HEK293 (cell line): ENCODE results near the gene PSMC3.
A peak's percentile ranks its signal among the peaks of the same experiment; 100 is the strongest.

ENCODE experiments used
- HOXC10 ChIP-seq: sonication (generic); formaldehyde crosslinking; IDR thresholded peaks from 2 replicates; pipeline ENCODE4 v1.8.1; 2023; ENCODE audit warnings: mild to moderate bottlenecking, missing genetic modification reagents
- HOXD13 ChIP-seq: sonication (generic); formaldehyde crosslinking; IDR thresholded peaks from 2 replicates; pipeline ENCODE4 v1.8.0; 2022; ENCODE audit warnings: missing genetic modification reagents, borderline replicate concordance
- IKZF3 ChIP-seq: fragments of 450-650 bp; IDR thresholded peaks from 2 replicates; pipeline ENCODE4 v1.5.0; 2018; ENCODE audit warnings: missing biosample characterization, mild to moderate bottlenecking, missing genetic modification characterization, moderate library complexity
- INSM2 ChIP-seq: fragments of 450-650 bp; formaldehyde crosslinking; IDR thresholded peaks from 2 replicates; pipeline ENCODE4 v1.5.1; 2016; ENCODE audit warnings: missing biosample characterization, missing genetic modification characterization
- KLF16 ChIP-seq: fragments of 450-650 bp; formaldehyde crosslinking; IDR thresholded peaks from 2 replicates; pipeline ENCODE4 v1.5.1; 2017; ENCODE audit warnings: missing biosample characterization, missing genetic modification characterization
- SCRT1 ChIP-seq: fragments of 450-650 bp; formaldehyde crosslinking; IDR thresholded peaks from 2 replicates; pipeline ENCODE4 v1.5.1; 2016; ENCODE audit warnings: missing biosample characterization, missing genetic modification characterization, borderline replicate concordance
- SP2 ChIP-seq: fragments of 450-650 bp; formaldehyde crosslinking; IDR thresholded peaks from 2 replicates; pipeline ENCODE4 v1.5.1; 2016; ENCODE audit warnings: missing biosample characterization, missing genetic modification characterization
- ZBTB1 ChIP-seq: fragments of 450-650 bp; formaldehyde crosslinking; IDR thresholded peaks from 2 replicates; pipeline ENCODE4 v1.5.1; 2016; ENCODE audit warnings: missing biosample characterization, missing genetic modification characterization
- ZBTB49 ChIP-seq: fragments of 450-650 bp; formaldehyde crosslinking; IDR thresholded peaks from 2 replicates; pipeline ENCODE4 v1.5.1; 2016; ENCODE audit warnings: missing biosample characterization, missing genetic modification characterization, low read depth
- ZBTB6 ChIP-seq: fragments of 450-650 bp; formaldehyde crosslinking; IDR thresholded peaks from 2 replicates; pipeline ENCODE4 v1.5.1; 2017; ENCODE audit warnings: missing biosample characterization, missing genetic modification characterization
- ZNF112 ChIP-seq: fragments of 450-650 bp; formaldehyde crosslinking; IDR thresholded peaks from 2 replicates; pipeline ENCODE4 v1.5.0; 2017; ENCODE audit warnings: missing biosample characterization, missing genetic modification characterization
- ZNF2 ChIP-seq: fragments of 450-650 bp; formaldehyde crosslinking; IDR thresholded peaks from 2 replicates; pipeline ENCODE4 v1.5.1; 2016; ENCODE audit warnings: missing biosample characterization, missing genetic modification characterization
- ZNF26 ChIP-seq: fragments of 450-650 bp; formaldehyde crosslinking; IDR thresholded peaks from 2 replicates; pipeline ENCODE4 v1.5.1; 2016; ENCODE audit warnings: missing biosample characterization, missing genetic modification characterization
- ZNF280D ChIP-seq: fragments of 450-650 bp; formaldehyde crosslinking; IDR thresholded peaks from 2 replicates; pipeline ENCODE4 v1.5.1; 2016; ENCODE audit warnings: missing biosample characterization, missing genetic modification characterization
- ZNF560 ChIP-seq: fragments of 450-650 bp; formaldehyde crosslinking; IDR thresholded peaks from 2 replicates; pipeline ENCODE4 v1.5.1; 2017; ENCODE audit warnings: missing biosample characterization, missing genetic modification characterization, borderline replicate concordance
- ZNF623 ChIP-seq: fragments of 450-650 bp; formaldehyde crosslinking; IDR thresholded peaks from 2 replicates; pipeline ENCODE4 v1.5.1; 2016; ENCODE audit warnings: missing biosample characterization, missing genetic modification characterization
- ZNF677 ChIP-seq: fragments of 450-650 bp; IDR thresholded peaks from 2 replicates; pipeline ENCODE4 v1.5.0; 2018; ENCODE audit warnings: missing biosample characterization, mild to moderate bottlenecking, missing genetic modification characterization, moderate library complexity
- ZNF768 ChIP-seq: fragments of 450-650 bp; formaldehyde crosslinking; IDR thresholded peaks from 2 replicates; pipeline ENCODE4 v1.5.1; 2018; ENCODE audit warnings: missing biosample characterization, mild to moderate bottlenecking, missing genetic modification characterization
- ZXDB ChIP-seq: fragments of 450-650 bp; formaldehyde crosslinking; IDR thresholded peaks from 2 replicates; pipeline ENCODE4 v1.5.1; 2016; ENCODE audit warnings: missing biosample characterization, missing genetic modification characterization
- TF ChIP-seq, protein P1 (sequence below): IDR thresholded peaks from 2 replicates; pipeline ENCODE4 v1.6.1; 2011; ENCODE audit warnings: mild to moderate bottlenecking, low read depth, low read length, borderline replicate concordance
- TF ChIP-seq, protein P2 (sequence below): fragments of 450-650 bp; formaldehyde crosslinking; IDR thresholded peaks from 2 replicates; pipeline ENCODE4 v1.5.1; 2016; ENCODE audit warnings: missing biosample characterization, missing genetic modification characterization
- TF ChIP-seq, protein P3 (sequence below): fragments of 450-650 bp; formaldehyde crosslinking; IDR thresholded peaks from 2 replicates; pipeline ENCODE4 v1.5.1; 2016; ENCODE audit warnings: missing biosample characterization, missing genetic modification characterization

Gene PSMC3

DNA sequence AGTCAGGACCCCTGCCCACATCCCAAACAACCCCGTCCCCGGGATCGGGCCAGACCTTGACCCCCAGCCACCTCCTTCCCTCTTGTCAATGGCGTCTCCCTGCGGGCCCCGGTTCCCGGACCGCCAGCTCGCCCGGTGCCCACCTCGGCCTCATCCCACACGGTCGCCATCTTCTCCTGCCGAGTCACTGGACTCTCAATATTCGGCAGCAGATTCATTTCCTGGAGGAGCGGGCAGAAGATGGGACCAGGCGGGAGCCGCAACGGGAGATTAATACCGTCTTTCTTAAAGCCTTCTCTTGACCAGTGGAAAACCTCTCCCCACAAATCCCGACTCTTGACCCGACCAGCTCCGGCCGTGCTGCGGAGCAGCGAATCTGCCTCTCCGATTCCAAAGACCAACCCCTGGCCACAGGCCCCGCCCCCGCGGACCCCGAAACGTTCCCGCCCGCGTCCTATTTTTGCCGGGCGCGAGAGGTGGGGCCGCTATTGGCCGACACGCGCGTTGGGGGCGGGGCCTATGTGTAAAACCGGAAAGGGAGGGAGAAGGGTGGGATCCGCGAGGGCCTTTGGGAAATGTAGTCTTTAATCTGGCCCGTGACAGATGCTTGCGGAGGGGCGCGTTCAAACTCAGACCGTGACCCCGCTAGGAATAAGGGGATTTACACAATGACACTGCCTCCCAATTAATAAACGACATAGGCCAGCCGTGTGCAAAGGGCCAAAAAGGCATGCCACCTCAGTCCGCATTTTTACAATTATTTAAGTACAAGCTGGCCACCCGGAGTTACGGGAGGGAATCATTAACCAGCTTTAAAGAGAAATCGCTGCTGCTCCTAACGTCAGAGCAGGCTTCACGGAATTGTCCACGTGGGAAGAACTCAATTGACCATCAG is at the start of gene PSMC3 (continued):
- TF ChIP-seq ZNF280D (no peak), ZNF560 (tag by site-specific recombination) (no peak), SCRT1 (no peak), HOXD13 (no peak), SP2 (peak; percentile 97), ZBTB1 (tag by site-specific recombination) (no peak), ZNF623 (tag by site-specific recombination) (no peak), ZBTB49 (tag by site-specific recombination) (no peak), ZNF112 (no peak), HOXC10 (CRISPR knock-in tag) (no peak), ZXDB (tag by site-specific recombination) (peak; percentile 96), ZNF26 (tag by site-specific recombination) (no peak), KLF16 (tag by site-specific recombination) (peak; percentile 88), INSM2 (tag by site-specific recombination) (peak; percentile 71), ZNF677 (tag by site-specific recombination) (no peak), ZNF2 (peak; percentile 51; the same call in 1 of the 2 replicates), ZNF768 (tag by site-specific recombination) (no peak), IKZF3 (tag by site-specific recombination) (no peak), ZBTB6 (tag by site-specific recombination) (no peak)
- TF ChIP-seq, protein P1, sequence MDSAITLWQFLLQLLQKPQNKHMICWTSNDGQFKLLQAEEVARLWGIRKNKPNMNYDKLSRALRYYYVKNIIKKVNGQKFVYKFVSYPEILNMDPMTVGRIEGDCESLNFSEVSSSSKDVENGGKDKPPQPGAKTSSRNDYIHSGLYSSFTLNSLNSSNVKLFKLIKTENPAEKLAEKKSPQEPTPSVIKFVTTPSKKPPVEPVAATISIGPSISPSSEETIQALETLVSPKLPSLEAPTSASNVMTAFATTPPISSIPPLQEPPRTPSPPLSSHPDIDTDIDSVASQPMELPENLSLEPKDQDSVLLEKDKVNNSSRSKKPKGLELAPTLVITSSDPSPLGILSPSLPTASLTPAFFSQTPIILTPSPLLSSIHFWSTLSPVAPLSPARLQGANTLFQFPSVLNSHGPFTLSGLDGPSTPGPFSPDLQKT: no peak
- TF ChIP-seq, protein P2, sequence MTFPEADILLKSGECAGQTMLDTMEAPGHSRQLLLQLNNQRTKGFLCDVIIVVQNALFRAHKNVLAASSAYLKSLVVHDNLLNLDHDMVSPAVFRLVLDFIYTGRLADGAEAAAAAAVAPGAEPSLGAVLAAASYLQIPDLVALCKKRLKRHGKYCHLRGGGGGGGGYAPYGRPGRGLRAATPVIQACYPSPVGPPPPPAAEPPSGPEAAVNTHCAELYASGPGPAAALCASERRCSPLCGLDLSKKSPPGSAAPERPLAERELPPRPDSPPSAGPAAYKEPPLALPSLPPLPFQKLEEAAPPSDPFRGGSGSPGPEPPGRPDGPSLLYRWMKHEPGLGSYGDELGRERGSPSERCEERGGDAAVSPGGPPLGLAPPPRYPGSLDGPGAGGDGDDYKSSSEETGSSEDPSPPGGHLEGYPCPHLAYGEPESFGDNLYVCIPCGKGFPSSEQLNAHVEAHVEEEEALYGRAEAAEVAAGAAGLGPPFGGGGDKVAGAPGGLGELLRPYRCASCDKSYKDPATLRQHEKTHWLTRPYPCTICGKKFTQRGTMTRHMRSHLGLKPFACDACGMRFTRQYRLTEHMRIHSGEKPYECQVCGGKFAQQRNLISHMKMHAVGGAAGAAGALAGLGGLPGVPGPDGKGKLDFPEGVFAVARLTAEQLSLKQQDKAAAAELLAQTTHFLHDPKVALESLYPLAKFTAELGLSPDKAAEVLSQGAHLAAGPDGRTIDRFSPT (tag by site-specific recombination): peak; percentile 66; the same call in 1 of the 2 replicates
- TF ChIP-seq, protein P3, sequence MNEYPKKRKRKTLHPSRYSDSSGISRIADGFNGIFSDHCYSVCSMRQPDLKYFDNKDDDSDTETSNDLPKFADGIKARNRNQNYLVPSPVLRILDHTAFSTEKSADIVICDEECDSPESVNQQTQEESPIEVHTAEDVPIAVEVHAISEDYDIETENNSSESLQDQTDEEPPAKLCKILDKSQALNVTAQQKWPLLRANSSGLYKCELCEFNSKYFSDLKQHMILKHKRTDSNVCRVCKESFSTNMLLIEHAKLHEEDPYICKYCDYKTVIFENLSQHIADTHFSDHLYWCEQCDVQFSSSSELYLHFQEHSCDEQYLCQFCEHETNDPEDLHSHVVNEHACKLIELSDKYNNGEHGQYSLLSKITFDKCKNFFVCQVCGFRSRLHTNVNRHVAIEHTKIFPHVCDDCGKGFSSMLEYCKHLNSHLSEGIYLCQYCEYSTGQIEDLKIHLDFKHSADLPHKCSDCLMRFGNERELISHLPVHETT: peak; percentile 94
